NCI-H226 (cell line): ENCODE data around the gene SIAH2.

Source experiments
- DNase-seq: peaks from one replicate; pipeline ENCODE4 v3.0.0-alpha.2; 2015

Gene SIAH2

GRCh38 chr3:150733373-150733935 lies 29.5 kb downstream of the SIAH2 start:
- DNase-seq: peak; percentile 85

GRCh38 chr3:150729682-150730360 lies 33.1 kb downstream of the SIAH2 start:
- no peak for DNase-seq

GRCh38 chr3:150727653-150728502 lies 35.1 kb downstream of the SIAH2 start:
- no peak for DNase-seq

GRCh38 chr3:150725548-150725947 lies 37.4 kb downstream of the SIAH2 start:
- peak; percentile 31 for DNase-seq

- no peak for DNase-seq
Measured at GRCh38 chr3:150723946-150724345, 39.0 kb downstream of the SIAH2 start.

- no peak for DNase-seq
Measured at GRCh38 chr3:150722267-150722666, 40.7 kb downstream of the SIAH2 start.

GRCh38 chr3:150721285-150722130 lies 41.5 kb downstream of the SIAH2 start:
- DNase-seq: peak; percentile 29

GRCh38 chr3:150720444-150720843 lies 42.5 kb downstream of the SIAH2 start:
- no peak for DNase-seq

- peak; percentile 11 for DNase-seq
Measured at GRCh38 chr3:150710097-150710496, 52.9 kb downstream of the SIAH2 start.

- peak; percentile 84 for DNase-seq
Measured at GRCh38 chr3:150703756-150704344, 59.1 kb downstream of the SIAH2 start, which contains the start of gene ERICH6. ERICH6 (minus strand) TSS chr3:150703920; CDS start chr3:150703898, 22 bp downstream.

- no peak for DNase-seq
Measured at GRCh38 chr3:150703299-150703755, 59.6 kb downstream of the SIAH2 start.

- DNase-seq: peak; percentile 68
Measured at GRCh38 chr3:150699068-150699639, 63.8 kb downstream of the SIAH2 start.

- DNase-seq: peak; percentile 80
Measured at GRCh38 chr3:150697646-150698045, 65.3 kb downstream of the SIAH2 start.

GRCh38 chr3:150691414-150692040 lies 71.4 kb downstream of the SIAH2 start:
- DNase-seq: no peak
